D721Med (cell line): ENCODE data around the gene TTC33.

Experiments
- DNase-seq: peaks from one replicate; pipeline ENCODE4 v3.0.0; 2011; ENCODE audit warnings: low spot score; ENCODE audit not compliant: insufficient read length
- FAIRE-seq: peaks from 2 replicates; lab custom pipeline; 2011; peaks lifted over from hg19 to GRCh38; lab: Jason Lieb, UNC
- CTCF ChIP-seq: IDR thresholded peaks from 2 replicates; pipeline ENCODE4 v1.5.1; 2012; ENCODE audit warnings: mild to moderate bottlenecking, control low read depth; ENCODE audit not compliant: insufficient read depth; ENCODE audit errors: missing control alignments

Gene TTC33

DNA sequence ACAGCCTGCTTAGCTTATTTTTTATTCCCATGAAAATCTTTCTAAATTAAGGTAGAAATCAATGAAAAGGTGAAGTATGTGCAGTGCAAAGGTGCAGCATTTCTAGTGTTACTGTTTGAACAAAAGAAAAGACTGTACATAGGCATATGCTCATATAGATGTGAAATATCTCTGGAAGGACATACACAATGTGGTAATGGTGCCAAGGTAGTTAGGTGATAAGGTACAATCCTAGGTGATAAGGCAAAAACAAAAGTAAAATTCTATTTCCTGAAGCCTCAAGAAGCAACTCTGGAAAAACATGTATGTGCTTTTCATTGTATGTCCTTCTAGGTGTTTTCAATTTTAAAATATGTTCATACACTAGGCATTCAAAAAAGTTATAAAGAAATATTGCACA, 215.5 kb downstream of the TTC33 start:
- no peak for TF ChIP-seq CTCF
- no peak for FAIRE-seq
- no peak for DNase-seq

DNA sequence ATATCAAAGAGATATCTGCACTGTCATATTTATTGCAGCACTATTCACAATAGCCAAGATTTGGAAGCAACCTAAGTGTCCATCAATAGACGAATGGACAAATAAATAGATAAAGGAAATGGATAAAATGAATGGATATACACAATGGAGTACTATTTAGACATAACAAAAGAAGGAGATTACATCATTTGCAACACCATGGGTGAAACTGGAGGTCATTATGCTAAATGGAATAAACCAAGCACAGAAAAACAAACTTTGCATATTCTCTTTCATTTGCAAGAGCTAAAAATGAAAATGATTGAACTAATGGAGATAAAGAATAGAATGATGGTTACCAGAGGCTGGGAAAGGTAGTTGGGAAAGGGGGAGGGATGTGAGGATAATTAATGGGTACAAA, 231.1 kb downstream of the TTC33 start:
- FAIRE-seq, result no peak
- TF ChIP-seq CTCF, result no peak
- no peak for DNase-seq

GRCh38 chr5:40521925-40522324, 233.8 kb downstream of the TTC33 start:
- TF ChIP-seq CTCF, result no peak
- FAIRE-seq (no peak), DNase-seq (no peak)

GRCh38 chr5:40521108-40521785, 234.5 kb downstream of the TTC33 start:
- no peak for FAIRE-seq
- no peak for TF ChIP-seq CTCF
- DNase-seq, result no peak

DNA sequence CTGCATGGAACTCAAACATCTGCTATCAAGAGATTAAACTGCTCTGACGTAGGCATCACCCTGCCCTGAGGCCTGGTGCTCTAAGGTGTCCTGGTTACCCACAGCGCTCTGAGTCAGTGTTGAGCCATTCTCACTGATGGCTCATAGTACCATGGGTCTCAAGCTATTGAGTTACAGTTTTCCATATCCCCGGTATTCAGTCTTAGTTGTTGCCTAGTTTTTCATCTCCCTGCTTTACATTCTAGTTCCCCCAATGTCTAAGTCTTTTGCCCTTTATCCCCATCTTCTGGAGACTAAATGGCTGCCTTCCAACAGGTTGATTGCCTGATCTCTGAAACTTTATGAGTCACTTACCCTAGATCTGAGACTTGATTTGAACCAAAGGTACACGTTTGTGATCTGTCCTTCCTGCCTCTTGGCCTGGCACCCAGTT, 237.3 kb downstream of the TTC33 start:
- TF ChIP-seq CTCF, result no peak
- DNase-seq (no peak), FAIRE-seq (no peak)

GRCh38 chr5:40515476-40515875, 240.3 kb downstream of the TTC33 start:
- FAIRE-seq, result no peak
- DNase-seq, result no peak
- TF ChIP-seq CTCF, result no peak

GRCh38 chr5:40514976-40515375, 240.8 kb downstream of the TTC33 start:
- no peak for TF ChIP-seq CTCF
- FAIRE-seq, result no peak
- DNase-seq, result no peak
